ENCODE results near the gene PCMTD2. TPM values are rescaled to one million over a fixed set of nuclear protein-coding genes. Genes with fewer than 3 reads are reported as not detected.

PCMTD2 gene
- total and polyA plus RNA-seq, 2 of the 13 experiments (the other 11 are each of a cell fraction or from before 2014, with no cell fraction given): 47.0 to 76.9 TPM

GRCh38 chr20:64285579-64286446 is 30.3 kb downstream of the PCMTD2 start (continued):
- TF ChIP-seq ZXDC (CRISPR knock-in tag; IDR thresholded peaks at IDR 0.05) (0 out of 2 replicates have a peak, but pooled peaks have one; percentile 41), MED1 (CRISPR knock-in tag; IDR thresholded peaks at IDR 0.05) (peak; percentile 27; the same call in 1 of the 2 replicates), ZMYM2 (CRISPR knock-in tag; IDR thresholded peaks at IDR 0.05) (peak; percentile 58; the same call in 1 of the 2 replicates), ZNF605 (CRISPR knock-in tag; IDR thresholded peaks at IDR 0.05) (0 out of 2 replicates have a peak, but pooled peaks have one; percentile 45), HOXA9 (CRISPR knock-in tag; IDR thresholded peaks at IDR 0.05; ENCODE audit: borderline replicate concordance) (0 out of 2 replicates have a peak, but pooled peaks have one; percentile 60), ZFX (CRISPR knock-in tag; IDR thresholded peaks at IDR 0.05; ENCODE audit: low read depth) (peak; percentile 40; the same call in 1 of the 2 replicates), ERF (CRISPR knock-in tag; IDR thresholded peaks at IDR 0.05) (peak; percentile 54; the same call in 1 of the 2 replicates), TBX3 (IDR thresholded peaks at IDR 0.05; ENCODE audit: borderline replicate concordance) (peak; percentile 54; the same call in 1 of the 2 replicates), AGO2 (optimal IDR thresholded peaks at IDR 0.05; ENCODE audit: low read depth, low read length) (peak; percentile 37), ZNF430 (CRISPR knock-in tag; IDR thresholded peaks at IDR 0.05) (peak; percentile 43; the same call in 1 of the 2 replicates), FOSL2 (CRISPR knock-in tag; IDR thresholded peaks at IDR 0.05) (peak; percentile 47), HMGXB3 (CRISPR knock-in tag; IDR thresholded peaks at IDR 0.05; ENCODE audit: borderline replicate concordance) (0 out of 2 replicates have a peak, but pooled peaks have one; percentile 44), ZNF589 (CRISPR knock-in tag; conservative IDR thresholded peaks at IDR 0.05) (0 out of 2 replicates have a peak, but pooled peaks have one; percentile 36), ZNF280B (CRISPR knock-in tag; IDR thresholded peaks at IDR 0.05; ENCODE audit: borderline replicate concordance) (peak; percentile 69; the same call in 1 of the 2 replicates), THAP11 (CRISPR knock-in tag; IDR thresholded peaks at IDR 0.05) (peak; percentile 44; the same call in 1 of the 2 replicates), ZNF772 (CRISPR knock-in tag; IDR thresholded peaks at IDR 0.05) (0 out of 2 replicates have a peak, but pooled peaks have one; percentile 36), SP4 (CRISPR knock-in tag; IDR thresholded peaks at IDR 0.05) (0 out of 2 replicates have a peak, but pooled peaks have one; percentile 44), KAT8 (CRISPR knock-in tag; IDR thresholded peaks at IDR 0.05) (peak; percentile 53; the same call in 1 of the 2 replicates)
